H7 (cell line): ENCODE measurements around the gene CA5A. TPM values are rescaled to one million over a fixed set of nuclear protein-coding genes. Genes with fewer than 3 reads are reported as not detected.
"Not testable (repeated sequence)": the region's sequence is repeated elsewhere in the genome, so short reads cannot be mapped to it uniquely, and the experiment has no call there.

Experiments
- DNase-seq: peaks from one replicate; pipeline ENCODE4 v3.0.0; 2012
- H3K27me3 ChIP-seq: 2 replicates; pipeline ENCODE4 v1.6.0; 2011; ENCODE audit warnings: mild to moderate bottlenecking, low read length; ENCODE audit not compliant: control insufficient read depth, insufficient read depth
- H3K36me3 ChIP-seq: replicated peaks from 2 replicates; pipeline ENCODE4 v1.5.1; 2011; ENCODE audit warnings: low read length; ENCODE audit not compliant: control insufficient read depth, insufficient read depth
- H3K4me3 ChIP-seq: 2 replicates; pipeline ENCODE4 v1.5.1; 2011; ENCODE audit warnings: low read depth, mild to moderate bottlenecking, control low read depth, low read length, moderate library complexity; ENCODE audit not compliant: insufficient read depth
- total RNA-seq: library from RNA; depleted of rRNA; stranded (reverse); fragments of >200 nt; shearing (Covaris generic); gene quantifications from 2 replicates; pipeline ENCODE4 v1.2.3, GENCODE V29; 2014

Gene CA5A
- total RNA-seq, 1 experiment from 2014 or later = not detected

DNA sequence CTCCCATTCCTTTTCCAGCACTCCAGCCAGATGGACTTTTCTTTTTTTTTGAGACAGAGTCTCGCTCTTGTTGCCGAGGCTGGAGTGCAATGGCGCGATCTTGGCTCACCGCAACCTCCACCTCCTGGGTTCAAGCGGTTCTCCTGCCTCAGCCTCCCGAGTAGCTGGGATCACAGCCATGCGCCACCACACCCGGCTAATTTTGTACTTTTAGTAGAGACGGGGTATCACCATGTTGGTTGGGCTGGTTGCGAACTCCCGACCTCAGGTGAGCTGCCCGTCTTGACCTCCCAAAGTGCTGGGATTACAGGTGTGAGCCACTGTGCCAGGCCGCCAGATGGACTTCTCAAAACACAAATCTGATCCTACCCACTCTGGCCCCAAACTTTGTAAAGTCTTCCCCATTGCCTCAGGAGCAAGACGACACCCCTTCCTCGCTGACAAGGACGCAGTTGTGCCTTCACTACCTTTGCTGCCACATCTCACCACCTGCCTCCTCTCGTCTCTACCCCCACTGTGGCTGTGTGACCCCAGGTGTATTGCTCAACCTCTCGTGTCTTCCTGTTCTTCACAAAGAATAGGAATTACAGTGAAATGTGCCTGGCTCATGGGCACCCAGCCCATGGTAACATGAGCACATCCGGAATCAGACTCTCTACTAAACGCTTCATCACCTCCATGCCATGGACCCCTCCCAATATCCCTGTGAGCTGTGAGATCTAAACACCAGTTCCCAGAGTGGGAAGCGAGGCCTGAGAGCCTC lies 11.2 kb upstream of the CA5A start:
- Histone ChIP-seq H3K36me3 (no peaks in the 10 kb centered on the region), H3K4me3 (no peak overlapping the region), H3K27me3 (no peaks in the 10 kb centered on the region)
- DNase-seq = no peak

- no peaks in the 10 kb centered on the region for H3K27me3 ChIP-seq
- no peak for DNase-seq
- H3K36me3 ChIP-seq = no peaks in the 10 kb centered on the region
- no peak overlapping the region for H3K4me3 ChIP-seq
Measured at GRCh38 chr16:87946596-87947347, 10.4 kb upstream of the CA5A start.

- H3K4me3 ChIP-seq = no peak overlapping the region
- H3K36me3 ChIP-seq = no peaks in the 10 kb centered on the region
- DNase-seq = peak; percentile 73
- no peaks in the 10 kb centered on the region for H3K27me3 ChIP-seq
Measured at GRCh38 chr16:87945351-87946042, 9.2 kb upstream of the CA5A start.

GRCh38 chr16:87942680-87943079 lies 6.4 kb upstream of the CA5A start:
- no peaks in the 10 kb centered on the region for H3K27me3 ChIP-seq
- no peaks in the 10 kb centered on the region for H3K36me3 ChIP-seq
- H3K4me3 ChIP-seq = no peak overlapping the region
- DNase-seq = no peak

DNA sequence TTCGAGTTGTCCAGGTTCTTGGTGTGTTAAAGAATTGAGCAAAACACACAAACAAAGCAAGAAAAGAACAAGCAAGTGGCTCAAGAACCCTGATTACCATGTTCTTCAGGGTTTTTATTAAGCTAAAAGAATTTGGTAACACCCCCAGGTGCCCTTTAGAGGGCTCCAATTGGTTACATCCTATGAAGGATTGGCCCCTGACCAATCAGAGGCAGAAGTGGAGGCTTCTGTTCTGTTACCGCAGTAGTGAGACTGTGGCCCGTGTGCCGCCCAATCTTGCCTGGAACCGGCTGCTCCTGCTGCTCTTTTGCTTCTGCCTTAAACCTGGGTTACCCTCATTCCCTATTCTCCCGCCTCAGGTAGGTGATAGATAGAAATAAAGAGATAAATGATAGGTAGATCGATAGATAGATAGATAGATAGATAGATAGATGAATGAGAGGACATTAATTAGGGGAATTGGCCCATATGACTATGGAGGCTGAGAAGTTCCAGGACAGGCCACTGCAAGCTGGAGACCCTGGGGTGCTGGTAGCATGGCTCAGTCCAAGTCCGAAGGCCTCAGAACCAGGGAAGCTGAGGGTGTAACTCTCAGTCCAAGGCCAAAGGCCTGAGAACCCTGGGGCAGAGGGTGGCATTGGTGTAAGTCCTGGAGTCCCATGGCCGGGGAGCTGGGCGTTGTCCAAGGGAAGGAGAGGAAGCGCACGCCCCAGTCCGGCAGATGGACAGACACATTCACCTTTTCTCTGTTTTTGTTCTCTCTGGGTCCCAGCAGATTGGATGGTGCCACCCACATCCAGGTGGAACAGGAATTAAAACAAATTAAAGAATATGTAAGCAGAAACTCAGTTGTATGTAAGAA lies 3.5 kb upstream of the CA5A start:
- peak; percentile 73 for DNase-seq
- no peaks in the 10 kb centered on the region for H3K27me3 ChIP-seq
- no peak overlapping the region for H3K4me3 ChIP-seq
- no peaks in the 10 kb centered on the region for H3K36me3 ChIP-seq

GRCh38 chr16:87938412-87938949 lies 2.2 kb upstream of the CA5A start:
- DNase-seq = no peak
- Histone ChIP-seq H3K27me3 (no peaks in the 10 kb centered on the region), H3K36me3 (no peaks in the 10 kb centered on the region), H3K4me3 (no peak overlapping the region)

GRCh38 chr16:87937231-87937542 lies 858 bp upstream of the CA5A start:
- DNase-seq, H3K27me3 ChIP-seq, H3K4me3 ChIP-seq: not testable (repeated sequence)

GRCh38 chr16:87936016-87936374 lies 334 bp downstream of the CA5A start:
- H3K4me3 ChIP-seq, H3K36me3 ChIP-seq, H3K27me3 ChIP-seq, DNase-seq: not testable (repeated sequence)

More at GRCh38 chr16:87937231-87937542, 858 bp upstream of the CA5A start:
- not testable (repeated sequence) for H3K36me3 ChIP-seq

- not testable (repeated sequence) for DNase-seq, H3K27me3 ChIP-seq, H3K36me3 ChIP-seq, H3K4me3 ChIP-seq
Measured at GRCh38 chr16:87934752-87935425, 1.4 kb downstream of the CA5A start.

- no peaks in the 10 kb centered on the region for H3K36me3 ChIP-seq
Measured at GRCh38 chr16:87933140-87933495, 3.2 kb downstream of the CA5A start.

DNA sequence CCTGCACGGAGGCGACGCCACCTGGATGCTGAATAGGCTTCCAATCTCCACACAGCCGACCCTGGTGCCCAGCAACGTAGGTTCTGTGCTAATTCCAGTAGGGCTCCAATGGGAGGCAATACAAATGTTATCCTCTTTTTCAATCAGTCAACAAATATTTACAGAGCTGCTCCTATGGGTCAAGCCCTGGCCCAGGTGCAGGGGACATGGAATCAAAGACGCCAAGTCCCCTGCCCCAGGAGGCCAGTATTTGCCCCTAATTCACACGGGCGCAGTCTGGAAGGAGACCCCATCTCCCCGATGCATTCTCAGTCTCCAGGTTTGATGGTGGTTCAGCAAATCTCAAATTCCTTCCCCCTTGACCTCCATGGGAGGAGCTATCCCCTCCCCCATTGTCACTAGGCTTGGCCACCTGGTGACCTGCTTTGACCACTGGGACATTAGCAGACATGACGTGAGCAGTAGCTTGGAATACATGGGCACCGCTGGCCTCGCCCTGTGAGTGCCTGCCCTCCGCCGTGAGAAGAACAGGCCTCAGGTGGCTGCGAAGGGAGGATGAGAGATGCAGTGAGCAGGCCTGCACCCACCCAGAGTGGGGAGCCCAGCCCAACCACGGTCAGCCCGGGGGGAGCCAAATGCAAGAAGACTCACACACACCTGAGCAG lies 3.7 kb downstream of the CA5A start:
- H3K36me3 ChIP-seq, H3K4me3 ChIP-seq, H3K27me3 ChIP-seq, DNase-seq: not testable (repeated sequence)

More at GRCh38 chr16:87933140-87933495, 3.2 kb downstream of the CA5A start:
- no peaks in the 10 kb centered on the region for H3K27me3 ChIP-seq
- no peak overlapping the region for H3K4me3 ChIP-seq
- no peak for DNase-seq

GRCh38 chr16:87931504-87931903 lies 4.8 kb downstream of the CA5A start:
- DNase-seq = no peak
- H3K4me3 ChIP-seq = no peak overlapping the region
- H3K36me3 ChIP-seq = no peaks in the 10 kb centered on the region
- H3K27me3 ChIP-seq = no peaks in the 10 kb centered on the region

- no peaks in the 10 kb centered on the region for H3K36me3 ChIP-seq
- no peak overlapping the region for H3K4me3 ChIP-seq
- no peaks in the 10 kb centered on the region for H3K27me3 ChIP-seq
- DNase-seq = peak; percentile 87
Measured at GRCh38 chr16:87930456-87930855, 5.9 kb downstream of the CA5A start.
